Caco-2 (cell line): Measurements from ENCODE around the gene SDF2L1. TPM values are rescaled to one million over a fixed set of nuclear protein-coding genes. Genes with fewer than 3 reads are reported as not detected.
"Not testable (repeated sequence)": the region's sequence is repeated elsewhere in the genome, so short reads cannot be mapped to it uniquely, and the experiment has no call there.

ENCODE experiments used
- BruUV-seq: library from RNA; stranded (reverse); fragments of 400-500 nt; replicated peaks from 2 replicates; lab custom pipeline; 2021; lab: Mats Ljungman, UMichigan
- CTCF ChIA-PET: fragments of 300-600 bp; sonication (Branson Sonifier 250); formaldehyde crosslinking; loops from one replicate; lab custom pipeline; 2022; ENCODE audit warnings: antibody characterized with exemption; lab: Charles Lee
- POLR2A ChIA-PET: fragments of 300-600 bp; sonication (Branson Sonifier 250); formaldehyde crosslinking; loops from one replicate; lab custom pipeline; 2022; ENCODE audit warnings: antibody characterized with exemption; lab: Charles Lee
- DNase-seq, 2 experiments: peaks; one replicate each; pipeline versions ENCODE4 v3.0.0 to v3.0.0-alpha.2; 2020 to 2022
- H3K27me3 ChIP-seq: replicated peaks from 2 replicates; pipeline ENCODE4 v1.6.0; 2011; ENCODE audit warnings: low read length; ENCODE audit not compliant: control insufficient read depth, insufficient read depth
- H3K36me3 ChIP-seq: 2 replicates; pipeline ENCODE4 v1.5.1; 2011; ENCODE audit warnings: low read length; ENCODE audit not compliant: control insufficient read depth, insufficient read depth
- H3K4me1 ChIP-seq: fragments of 250-450 bp; sonication (Bioruptor Pico); 2 replicates; pipeline ENCODE4 v1.5.1; 2020; ENCODE audit warnings: mild to moderate bottlenecking
- H3K4me3 ChIP-seq: 2 replicates; pipeline ENCODE4 v1.5.1; 2011; ENCODE audit warnings: low read depth, mild to moderate bottlenecking, control low read depth, low read length
- H3K9me3 ChIP-seq: fragments of 250-450 bp; sonication (Bioruptor Pico); 2 replicates; pipeline ENCODE4 v1.5.1; 2020; ENCODE audit warnings: mild to moderate bottlenecking, moderate library complexity
- H3K27ac Mint-ChIP-seq: one replicate; pipeline ENCODE4 v1.8.0; 2022; ENCODE audit warnings: mixed read lengths; ENCODE audit not compliant: unreplicated experiment
- H3K27me3 Mint-ChIP-seq: one replicate; pipeline ENCODE4 v1.8.0; 2022; ENCODE audit warnings: mixed read lengths; ENCODE audit not compliant: insufficient read depth, unreplicated experiment
- H3K36me3 Mint-ChIP-seq: one replicate; pipeline ENCODE4 v1.8.0; 2022; ENCODE audit warnings: mild to moderate bottlenecking, mixed read lengths; ENCODE audit not compliant: insufficient read depth, unreplicated experiment
- H3K4me1 Mint-ChIP-seq: one replicate; pipeline ENCODE4 v1.8.0; 2022; ENCODE audit warnings: low read depth, mixed read lengths; ENCODE audit not compliant: unreplicated experiment
- H3K4me3 Mint-ChIP-seq: one replicate; pipeline ENCODE4 v1.8.0; 2022; ENCODE audit warnings: mild to moderate bottlenecking, moderate library complexity, mixed read lengths; ENCODE audit not compliant: unreplicated experiment
- H3K9me3 Mint-ChIP-seq: one replicate; pipeline ENCODE4 v1.8.0; 2022; ENCODE audit warnings: mixed read lengths; ENCODE audit not compliant: unreplicated experiment
- intact Hi-C: fragments of 100-400 bp; cut with micrococcal nuclease; formaldehyde crosslinking; loops from one replicate; pipeline ENCODE4 v1.10.0; 2022; ENCODE audit not compliant: unreplicated experiment
- total RNA-seq: library from RNA; stranded (reverse); gene quantifications from 2 replicates; pipeline ENCODE4 v1.2.3, GENCODE V29; 2022
- TF ChIP-seq, protein P1 (sequence below), 2 experiments: fragments of 200-600 bp in 1 of 2; IDR thresholded peaks; 1 replicate in 1 of 2; 2 replicates in 1 of 2; pipeline versions ENCODE4 v1.5.1 to v1.8.0; 2011 to 2022; ENCODE audit warnings: antibody characterized with exemption in 1 of 2, control low read depth in 1 of 2, inconsistent platforms in 1 of 2, low read depth in 1 of 2, low read length in 1 of 2, mild to moderate bottlenecking in 1 of 2, moderate library complexity in 1 of 2; ENCODE audit not compliant: insufficient read depth in 1 of 2, severe bottlenecking in 1 of 2, unreplicated experiment in 1 of 2

The SDF2L1 gene
- total RNA-seq, 1 experiment from 2014 or later: 48.5 TPM

DNA sequence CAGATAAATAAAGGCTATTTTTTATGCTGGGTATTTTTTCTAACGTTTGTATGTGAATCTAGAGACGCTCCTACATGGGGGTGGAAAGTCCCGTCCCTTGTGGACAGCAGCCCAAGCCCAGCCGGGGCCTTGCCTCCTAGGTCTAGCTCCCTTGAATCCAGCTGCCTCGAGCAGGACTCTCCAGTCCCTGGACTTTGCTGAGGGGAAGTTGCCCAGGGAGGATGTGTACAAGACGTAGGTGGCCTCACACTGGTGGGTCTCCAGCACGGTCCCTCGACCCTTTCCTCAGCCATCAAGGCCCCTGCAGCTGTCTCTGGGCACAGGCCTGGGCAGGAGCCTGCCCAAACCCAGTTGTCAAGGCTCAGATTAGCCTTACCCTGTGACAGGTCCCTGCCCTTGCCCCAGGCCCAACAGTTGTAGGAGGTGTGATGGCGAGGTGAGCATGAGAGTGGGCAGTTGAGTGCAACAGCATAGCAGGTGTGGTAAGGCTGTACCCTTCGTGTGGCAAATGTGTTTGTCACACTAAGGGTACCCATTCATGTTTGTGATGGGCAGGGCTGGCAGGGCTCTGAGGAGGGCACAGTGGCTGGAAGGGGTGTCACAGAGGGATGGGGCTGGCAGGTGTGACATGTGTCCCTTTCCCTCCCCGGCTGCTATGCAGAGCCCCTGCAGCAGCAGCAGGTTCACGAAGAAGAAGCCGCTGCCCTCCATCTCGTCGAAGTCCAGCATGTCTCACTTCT, 6.2 kb upstream of the SDF2L1 start:
- Histone ChIP-seq H3K36me3 (no peaks in the 10 kb centered on the region), H3K27me3 (no peaks in the 10 kb centered on the region), H3K9me3 (no peaks in the 10 kb centered on the region), H3K4me3 (no peak overlapping the region), H3K4me1 (peaks cover 18% of the 10 kb centered on the region)
- Mint-ChIP-seq H3K27me3 (no peaks in the 10 kb centered on the region), H3K4me1 (peaks cover 7% of the 10 kb centered on the region), H3K9me3 (no peaks in the 10 kb centered on the region), H3K36me3 (no peaks in the 10 kb centered on the region), H3K4me3 (no peak overlapping the region), H3K27ac (no peak overlapping the region)
- POLR2A ChIA-PET: interaction anchor here (0.6 kb wide), 1 partner anchor 30 kb away, joined by 3 read pairs; no protein-coding TSS in a partner anchor
- DNase-seq: no peak
- BruUV-seq: no TSS peak
- intact Hi-C loops: no loop called here
- TF ChIP-seq, protein P1, sequence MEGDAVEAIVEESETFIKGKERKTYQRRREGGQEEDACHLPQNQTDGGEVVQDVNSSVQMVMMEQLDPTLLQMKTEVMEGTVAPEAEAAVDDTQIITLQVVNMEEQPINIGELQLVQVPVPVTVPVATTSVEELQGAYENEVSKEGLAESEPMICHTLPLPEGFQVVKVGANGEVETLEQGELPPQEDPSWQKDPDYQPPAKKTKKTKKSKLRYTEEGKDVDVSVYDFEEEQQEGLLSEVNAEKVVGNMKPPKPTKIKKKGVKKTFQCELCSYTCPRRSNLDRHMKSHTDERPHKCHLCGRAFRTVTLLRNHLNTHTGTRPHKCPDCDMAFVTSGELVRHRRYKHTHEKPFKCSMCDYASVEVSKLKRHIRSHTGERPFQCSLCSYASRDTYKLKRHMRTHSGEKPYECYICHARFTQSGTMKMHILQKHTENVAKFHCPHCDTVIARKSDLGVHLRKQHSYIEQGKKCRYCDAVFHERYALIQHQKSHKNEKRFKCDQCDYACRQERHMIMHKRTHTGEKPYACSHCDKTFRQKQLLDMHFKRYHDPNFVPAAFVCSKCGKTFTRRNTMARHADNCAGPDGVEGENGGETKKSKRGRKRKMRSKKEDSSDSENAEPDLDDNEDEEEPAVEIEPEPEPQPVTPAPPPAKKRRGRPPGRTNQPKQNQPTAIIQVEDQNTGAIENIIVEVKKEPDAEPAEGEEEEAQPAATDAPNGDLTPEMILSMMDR (IDR thresholded peaks at IDR 0.05; ENCODE audit: insufficient read depth in 1 of 2, low read depth in 1 of 2, low read length in 1 of 2, severe bottlenecking in 1 of 2, unreplicated experiment in 1 of 2): no peak
- CTCF ChIA-PET: no interaction called here

DNA sequence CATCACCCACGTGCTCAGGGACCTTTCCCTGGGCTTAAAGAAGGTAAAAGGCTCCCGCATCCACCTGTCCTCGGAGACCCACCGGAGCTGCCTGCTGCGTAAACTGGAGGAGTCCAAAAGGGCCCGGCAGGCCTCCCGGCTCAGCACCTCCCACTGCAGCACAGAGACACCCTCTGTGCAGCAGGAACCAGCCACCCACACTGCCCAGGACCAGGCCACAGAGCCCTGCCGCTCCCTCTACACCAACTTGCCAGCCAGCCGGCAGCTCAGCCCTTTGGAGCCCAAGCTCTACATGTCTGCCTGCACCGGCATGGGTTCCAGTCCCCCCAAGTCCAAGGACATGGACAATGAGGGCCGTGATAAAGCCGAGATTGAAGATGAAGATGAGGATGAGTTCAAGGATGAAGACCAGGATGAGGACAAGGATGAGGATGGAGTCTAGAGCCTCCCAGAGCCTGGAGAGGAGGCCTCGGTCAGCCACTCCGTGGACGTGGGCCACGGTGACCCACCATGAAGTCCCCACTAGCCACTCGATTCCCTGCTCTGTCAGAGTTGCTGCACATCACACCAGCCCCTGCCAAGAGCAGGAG, 5.4 kb upstream of the SDF2L1 start:
- Mint-ChIP-seq H3K27me3 (no peaks in the 10 kb centered on the region), H3K36me3 (peaks cover under 1% of the 10 kb centered on the region), H3K4me1 (peaks cover 11% of the 10 kb centered on the region), H3K9me3 (no peaks in the 10 kb centered on the region), H3K27ac (no peak overlapping the region), H3K4me3 (no peak overlapping the region)
- ChIA-PET POLR2A (interaction anchor here (0.6 kb wide), 1 partner anchor 30 kb away, joined by 3 read pairs; no protein-coding TSS in a partner anchor), CTCF (no interaction called here)
- TF ChIP-seq, protein P1 (IDR thresholded peaks at IDR 0.05; ENCODE audit: insufficient read depth in 1 of 2, low read depth in 1 of 2, low read length in 1 of 2, severe bottlenecking in 1 of 2, unreplicated experiment in 1 of 2): no peak
- Histone ChIP-seq H3K9me3 (no peaks in the 10 kb centered on the region), H3K36me3 (no peaks in the 10 kb centered on the region), H3K4me3 (no peak overlapping the region), H3K27me3 (no peaks in the 10 kb centered on the region), H3K4me1 (peaks cover 22% of the 10 kb centered on the region)
- intact Hi-C loops: no loop called here
- no TSS peak for BruUV-seq
- no peak for DNase-seq

DNA sequence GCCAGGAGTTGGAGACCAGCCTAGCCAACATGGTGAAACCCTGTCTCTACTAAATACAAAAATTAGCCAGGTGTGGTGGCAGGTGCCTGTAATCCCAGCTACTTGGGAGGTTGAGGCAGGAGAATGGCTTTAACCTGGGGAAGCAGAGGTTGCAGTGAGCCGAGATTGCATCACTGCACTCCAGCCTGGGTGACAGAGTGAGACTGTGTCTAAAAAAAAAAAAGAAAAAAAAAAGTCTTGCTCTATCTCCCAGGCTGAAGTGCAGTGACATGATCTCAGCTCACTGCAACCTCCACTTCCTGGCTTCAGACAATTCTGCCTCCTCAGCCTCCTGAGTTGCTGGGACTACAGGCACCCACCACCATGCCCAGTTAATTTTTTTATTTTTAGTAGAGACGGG, 4.7 kb upstream of the SDF2L1 start:
- H3K4me1 ChIP-seq: peaks cover 22% of the 10 kb centered on the region
- DNase-seq, H3K27me3 Mint-ChIP-seq, H3K4me3 ChIP-seq, intact Hi-C loops, BruUV-seq, POLR2A ChIA-PET, H3K27ac Mint-ChIP-seq, H3K4me3 Mint-ChIP-seq, H3K9me3 ChIP-seq, H3K36me3 ChIP-seq, H3K36me3 Mint-ChIP-seq, H3K27me3 ChIP-seq, H3K9me3 Mint-ChIP-seq: not testable (repeated sequence)
- CTCF ChIA-PET: interaction anchor here (2.2 kb wide), 1 partner anchor 8 kb away, joined by 15 read pairs; the partner anchor contains the start of gene YDJC
- peaks cover 11% of the 10 kb centered on the region for H3K4me1 Mint-ChIP-seq
